ENCODE results near the gene ADK. TPM values are rescaled to one million over a fixed set of nuclear protein-coding genes. Genes with fewer than 3 reads are reported as not detected.

ADK gene
- polyA plus RNA-seq, 2 donors = 27.3 to 45.2 TPM

GRCh38 chr10:74156919-74157289 lies 5.9 kb downstream of the ADK start:
- 49 to 55% methylated on average over 2 of the region's 2 CpGs for WGBS, 2 donors
- no peaks in the 10 kb centered on the region for H3K27me3 ChIP-seq (ENCODE audit: control insufficient read depth in 1 of 2, insufficient read depth in 2 of 2, low read length in 2 of 2)
- H3K4me1 ChIP-seq (ENCODE audit: control insufficient read depth in 2 of 2, insufficient read depth in 2 of 2, low read length in 1 of 2) = peaks cover 2 to 3% of the 10 kb centered on the region in 2 donors
- H3K36me3 ChIP-seq (ENCODE audit: control insufficient read depth in 2 of 2, insufficient read depth in 2 of 2, low read length in 1 of 2) = no peaks in the 10 kb centered on the region
- H3K27ac ChIP-seq (ENCODE audit: low read depth in 2 of 2, low read length in 1 of 2) = no peak overlapping the region
- H3K9me3 ChIP-seq (ENCODE audit: control insufficient read depth in 2 of 2, insufficient read depth in 1 of 2, low read depth in 1 of 2, low read length in 1 of 2) = no peaks in the 10 kb centered on the region
- no peak overlapping the region for H3K4me3 ChIP-seq (ENCODE audit: low read depth in 1 of 2, low read length in 2 of 2)

GRCh38 chr10:74160013-74160412 lies 9.0 kb downstream of the ADK start:
- Histone ChIP-seq H3K36me3 (ENCODE audit: control insufficient read depth in 2 of 2, insufficient read depth in 2 of 2, low read length in 1 of 2) (no peaks in the 10 kb centered on the region), H3K9me3 (ENCODE audit: control insufficient read depth in 2 of 2, insufficient read depth in 1 of 2, low read depth in 1 of 2, low read length in 1 of 2) (no peaks in the 10 kb centered on the region), H3K27ac (ENCODE audit: low read depth in 2 of 2, low read length in 1 of 2) (no peak overlapping the region), H3K27me3 (ENCODE audit: control insufficient read depth in 1 of 2, insufficient read depth in 2 of 2, low read length in 2 of 2) (no peaks in the 10 kb centered on the region), H3K4me3 (ENCODE audit: low read depth in 1 of 2, low read length in 2 of 2) (no peak overlapping the region), H3K4me1 (ENCODE audit: control insufficient read depth in 2 of 2, insufficient read depth in 2 of 2, low read length in 1 of 2) (peaks cover 2 to 3% of the 10 kb centered on the region in 2 donors)
- 97 to 98% methylated on average over 3 of the region's 3 CpGs for WGBS, 2 donors

DNA sequence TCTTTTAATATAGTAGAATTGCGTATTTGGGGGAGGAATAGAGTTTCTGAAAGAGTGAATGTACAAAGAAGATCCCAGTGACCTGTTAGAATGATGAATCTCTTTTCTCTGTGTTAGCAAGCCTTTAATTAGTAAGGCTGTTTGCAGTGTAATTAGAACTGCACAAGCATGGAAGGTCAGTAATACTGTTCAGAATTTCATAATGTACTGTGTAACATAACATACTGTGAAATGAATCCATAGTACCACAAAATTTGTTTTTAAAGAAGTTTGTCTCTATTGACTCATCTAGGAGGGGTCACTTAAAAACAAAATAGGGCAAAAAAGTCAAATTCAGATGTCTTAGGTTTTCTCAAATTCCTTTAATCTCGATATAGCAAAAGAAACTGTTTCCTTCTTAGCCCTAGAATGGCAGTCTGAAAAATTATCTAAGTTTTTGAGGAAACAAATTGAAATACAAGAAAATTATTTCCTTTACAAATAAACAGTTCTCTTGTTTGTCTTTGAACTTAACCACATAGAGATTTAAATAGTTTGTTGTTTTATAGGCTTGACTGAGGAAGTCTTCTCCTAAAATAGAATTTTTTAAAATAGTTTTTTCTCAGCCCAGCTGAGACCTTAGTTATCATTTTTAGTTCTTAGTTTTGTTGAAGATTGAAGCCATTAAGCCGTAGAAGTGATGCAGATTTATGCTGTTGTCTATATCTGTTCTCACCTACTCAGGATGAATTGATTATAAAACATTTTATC lies 12.5 kb downstream of the ADK start:
- WGBS, 2 donors = 75 to 80% methylated on average over 3 of the region's 3 CpGs

DNA sequence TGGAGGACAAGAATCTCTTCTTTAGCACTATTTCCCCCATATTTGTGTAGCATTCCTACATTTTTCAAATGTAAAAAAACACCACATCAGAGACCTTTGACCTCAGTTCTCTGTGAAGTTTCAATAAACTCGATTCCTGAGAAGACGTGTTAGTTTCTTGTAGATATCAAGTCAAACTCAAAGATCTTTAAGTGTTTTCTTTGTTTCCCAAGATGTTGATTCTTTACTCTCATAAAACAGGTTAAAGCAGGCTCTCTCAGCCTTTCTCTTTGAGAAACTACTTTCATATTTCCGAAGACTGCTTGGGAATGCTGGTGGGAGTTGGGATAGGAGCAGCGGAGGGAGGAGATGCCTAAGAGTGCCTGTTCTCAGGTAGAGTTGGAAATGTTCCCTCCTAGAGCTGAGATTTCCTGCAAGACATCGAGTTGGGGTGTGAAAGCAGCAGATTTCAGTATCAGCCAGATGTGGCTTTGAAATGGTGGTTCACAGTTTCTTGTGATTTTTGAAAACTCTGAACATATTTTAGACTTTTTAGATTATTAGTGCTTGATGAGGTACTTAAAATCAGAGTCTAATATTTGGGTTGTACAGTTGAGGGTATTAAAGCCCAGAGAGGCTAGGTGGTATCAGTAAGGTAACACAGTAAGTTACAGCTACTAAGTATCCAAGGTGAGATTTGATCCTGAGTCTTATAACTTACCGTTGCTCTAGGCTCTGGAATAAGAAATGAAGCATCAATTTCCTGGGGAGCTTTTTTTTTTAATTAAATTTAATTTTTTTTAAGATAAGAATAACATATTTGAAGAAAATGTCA lies 13.9 kb downstream of the ADK start:
- Histone ChIP-seq H3K27ac (ENCODE audit: low read depth in 2 of 2, low read length in 1 of 2) (no peak overlapping the region), H3K9me3 (ENCODE audit: control insufficient read depth in 2 of 2, insufficient read depth in 1 of 2, low read depth in 1 of 2, low read length in 1 of 2) (no peaks in the 10 kb centered on the region), H3K4me1 (ENCODE audit: control insufficient read depth in 2 of 2, insufficient read depth in 2 of 2, low read length in 1 of 2) (peaks cover 2 to 3% of the 10 kb centered on the region in 2 donors), H3K36me3 (ENCODE audit: control insufficient read depth in 2 of 2, insufficient read depth in 2 of 2, low read length in 1 of 2) (no peaks in the 10 kb centered on the region), H3K4me3 (ENCODE audit: low read depth in 1 of 2, low read length in 2 of 2) (no peak overlapping the region), H3K27me3 (ENCODE audit: control insufficient read depth in 1 of 2, insufficient read depth in 2 of 2, low read length in 2 of 2) (no peaks in the 10 kb centered on the region)
- WGBS, 2 donors = 65 to 68% methylated on average over 6 of the region's 6 CpGs

More for the DNA sequence above, 12.5 kb downstream of the ADK start:
- H3K36me3 ChIP-seq (ENCODE audit: control insufficient read depth in 2 of 2, insufficient read depth in 2 of 2, low read length in 1 of 2) = no peaks in the 10 kb centered on the region
- no peaks in the 10 kb centered on the region for H3K9me3 ChIP-seq (ENCODE audit: control insufficient read depth in 2 of 2, insufficient read depth in 1 of 2, low read depth in 1 of 2, low read length in 1 of 2)
- H3K4me1 ChIP-seq (ENCODE audit: control insufficient read depth in 2 of 2, insufficient read depth in 2 of 2, low read length in 1 of 2) = peaks cover 2 to 3% of the 10 kb centered on the region in 2 donors
- no peak overlapping the region for H3K27ac ChIP-seq (ENCODE audit: low read depth in 2 of 2, low read length in 1 of 2)
- H3K27me3 ChIP-seq (ENCODE audit: control insufficient read depth in 1 of 2, insufficient read depth in 2 of 2, low read length in 2 of 2) = no peaks in the 10 kb centered on the region
- no peak overlapping the region for H3K4me3 ChIP-seq (ENCODE audit: low read depth in 1 of 2, low read length in 2 of 2)

DNA sequence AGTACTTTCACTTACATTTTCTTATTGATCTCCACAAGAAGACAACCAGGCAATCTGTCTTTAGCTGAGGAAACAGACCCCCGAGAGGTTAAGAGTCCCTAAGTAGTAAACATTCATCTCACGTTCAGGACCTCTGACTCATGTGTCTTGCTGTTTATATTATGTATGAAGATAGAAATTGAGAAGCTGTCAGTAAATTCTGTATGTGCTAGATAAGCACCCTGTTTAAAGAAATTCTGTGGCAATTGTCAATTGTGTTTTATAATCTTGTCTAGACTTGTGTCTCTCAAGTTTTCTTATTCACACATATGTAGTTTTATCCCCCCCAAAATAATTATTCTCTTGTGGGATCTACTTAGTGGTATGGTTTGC lies 14.5 kb downstream of the ADK start:
- no peak overlapping the region for H3K4me3 ChIP-seq (ENCODE audit: low read depth in 1 of 2, low read length in 2 of 2)
- H3K27me3 ChIP-seq (ENCODE audit: control insufficient read depth in 1 of 2, insufficient read depth in 2 of 2, low read length in 2 of 2) = no peaks in the 10 kb centered on the region
- peaks cover 0 to under 1% of the 10 kb centered on the region in 2 donors for H3K4me1 ChIP-seq (ENCODE audit: control insufficient read depth in 2 of 2, insufficient read depth in 2 of 2, low read length in 1 of 2)
- no peak overlapping the region for H3K27ac ChIP-seq (ENCODE audit: low read depth in 2 of 2, low read length in 1 of 2)
- no peaks in the 10 kb centered on the region for H3K9me3 ChIP-seq (ENCODE audit: control insufficient read depth in 2 of 2, insufficient read depth in 1 of 2, low read depth in 1 of 2, low read length in 1 of 2)
- 47 to 50% methylated on average over 2 of the region's 2 CpGs for whole genome bisulfite sequencing, 2 donors
- H3K36me3 ChIP-seq (ENCODE audit: control insufficient read depth in 2 of 2, insufficient read depth in 2 of 2, low read length in 1 of 2) = no peaks in the 10 kb centered on the region

DNA sequence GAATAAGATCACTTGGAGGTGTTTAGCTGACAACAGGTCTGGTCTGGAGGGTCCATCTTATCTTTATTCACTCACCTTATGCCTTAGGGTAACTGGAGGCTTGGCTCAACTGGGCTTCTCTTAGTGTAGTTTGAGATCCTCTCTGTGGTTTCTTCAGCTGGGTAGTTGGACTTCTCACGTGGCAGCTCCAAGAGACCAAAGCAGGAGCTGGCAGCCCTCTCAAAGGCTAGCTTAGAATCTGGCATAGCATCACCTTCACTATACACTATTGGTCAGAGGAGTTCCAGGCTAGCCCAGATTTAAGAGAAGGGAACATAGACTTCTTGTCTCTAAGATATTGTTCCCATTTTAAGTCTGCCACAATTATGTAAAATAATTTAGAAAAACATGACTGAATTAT lies 16.4 kb downstream of the ADK start:
- no peaks in the 10 kb centered on the region for H3K4me1 ChIP-seq (ENCODE audit: control insufficient read depth in 2 of 2, insufficient read depth in 2 of 2, low read length in 1 of 2)
- H3K4me3 ChIP-seq (ENCODE audit: low read depth in 1 of 2, low read length in 2 of 2) = no peak overlapping the region
- no peaks in the 10 kb centered on the region for H3K36me3 ChIP-seq (ENCODE audit: control insufficient read depth in 2 of 2, insufficient read depth in 2 of 2, low read length in 1 of 2)
- no peaks in the 10 kb centered on the region for H3K27me3 ChIP-seq (ENCODE audit: control insufficient read depth in 1 of 2, insufficient read depth in 2 of 2, low read length in 2 of 2)
- no peak overlapping the region for H3K27ac ChIP-seq (ENCODE audit: low read depth in 2 of 2, low read length in 1 of 2)
- H3K9me3 ChIP-seq (ENCODE audit: control insufficient read depth in 2 of 2, insufficient read depth in 1 of 2, low read depth in 1 of 2, low read length in 1 of 2) = no peaks in the 10 kb centered on the region
- 50 to 54% methylated on average over 1 of the region's 1 CpG for WGBS, 2 donors

- no peaks in the 10 kb centered on the region for H3K36me3 ChIP-seq (ENCODE audit: control insufficient read depth in 2 of 2, insufficient read depth in 2 of 2, low read length in 1 of 2)
- no peak overlapping the region for H3K27ac ChIP-seq (ENCODE audit: low read depth in 2 of 2, low read length in 1 of 2)
- no peaks in the 10 kb centered on the region for H3K27me3 ChIP-seq (ENCODE audit: control insufficient read depth in 1 of 2, insufficient read depth in 2 of 2, low read length in 2 of 2)
- 88 to 93% methylated on average over 2 of the region's 2 CpGs for WGBS, 2 donors
- no peaks in the 10 kb centered on the region for H3K9me3 ChIP-seq (ENCODE audit: control insufficient read depth in 2 of 2, insufficient read depth in 1 of 2, low read depth in 1 of 2, low read length in 1 of 2)
- no peak overlapping the region for H3K4me3 ChIP-seq (ENCODE audit: low read depth in 1 of 2, low read length in 2 of 2)
- H3K4me1 ChIP-seq (ENCODE audit: control insufficient read depth in 2 of 2, insufficient read depth in 2 of 2, low read length in 1 of 2) = no peaks in the 10 kb centered on the region
Observed at GRCh38 chr10:74171625-74172024, 20.6 kb downstream of the ADK start.

DNA sequence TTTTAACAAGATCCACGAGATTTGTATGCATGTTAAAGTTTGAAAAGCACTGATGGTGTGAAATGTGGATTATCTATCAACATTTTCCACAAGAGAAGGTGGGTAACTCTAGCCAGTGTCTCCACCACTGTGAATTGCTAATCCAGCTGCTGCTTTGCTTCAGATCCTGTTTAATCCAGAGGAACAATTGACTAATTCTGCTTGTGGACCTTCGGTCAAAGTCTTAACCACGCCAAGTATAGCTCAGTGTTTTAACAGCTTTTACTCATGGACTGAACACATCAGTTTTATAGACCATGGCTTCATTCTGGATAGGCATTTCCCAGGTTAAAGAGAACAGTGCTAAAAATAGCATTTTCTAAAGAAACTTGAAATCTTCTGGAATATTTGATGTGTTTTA lies 23.5 kb downstream of the ADK start:
- no peaks in the 10 kb centered on the region for H3K9me3 ChIP-seq (ENCODE audit: control insufficient read depth in 2 of 2, insufficient read depth in 1 of 2, low read depth in 1 of 2, low read length in 1 of 2)
- WGBS, 2 donors = 53 to 55% methylated on average over 3 of the region's 3 CpGs
- H3K36me3 ChIP-seq (ENCODE audit: control insufficient read depth in 2 of 2, insufficient read depth in 2 of 2, low read length in 1 of 2) = no peaks in the 10 kb centered on the region
- no peak overlapping the region for H3K27ac ChIP-seq (ENCODE audit: low read depth in 2 of 2, low read length in 1 of 2)
- no peaks in the 10 kb centered on the region for H3K4me1 ChIP-seq (ENCODE audit: control insufficient read depth in 2 of 2, insufficient read depth in 2 of 2, low read length in 1 of 2)
- H3K27me3 ChIP-seq (ENCODE audit: control insufficient read depth in 1 of 2, insufficient read depth in 2 of 2, low read length in 2 of 2) = no peaks in the 10 kb centered on the region
- H3K4me3 ChIP-seq (ENCODE audit: low read depth in 1 of 2, low read length in 2 of 2) = no peak overlapping the region

DNA sequence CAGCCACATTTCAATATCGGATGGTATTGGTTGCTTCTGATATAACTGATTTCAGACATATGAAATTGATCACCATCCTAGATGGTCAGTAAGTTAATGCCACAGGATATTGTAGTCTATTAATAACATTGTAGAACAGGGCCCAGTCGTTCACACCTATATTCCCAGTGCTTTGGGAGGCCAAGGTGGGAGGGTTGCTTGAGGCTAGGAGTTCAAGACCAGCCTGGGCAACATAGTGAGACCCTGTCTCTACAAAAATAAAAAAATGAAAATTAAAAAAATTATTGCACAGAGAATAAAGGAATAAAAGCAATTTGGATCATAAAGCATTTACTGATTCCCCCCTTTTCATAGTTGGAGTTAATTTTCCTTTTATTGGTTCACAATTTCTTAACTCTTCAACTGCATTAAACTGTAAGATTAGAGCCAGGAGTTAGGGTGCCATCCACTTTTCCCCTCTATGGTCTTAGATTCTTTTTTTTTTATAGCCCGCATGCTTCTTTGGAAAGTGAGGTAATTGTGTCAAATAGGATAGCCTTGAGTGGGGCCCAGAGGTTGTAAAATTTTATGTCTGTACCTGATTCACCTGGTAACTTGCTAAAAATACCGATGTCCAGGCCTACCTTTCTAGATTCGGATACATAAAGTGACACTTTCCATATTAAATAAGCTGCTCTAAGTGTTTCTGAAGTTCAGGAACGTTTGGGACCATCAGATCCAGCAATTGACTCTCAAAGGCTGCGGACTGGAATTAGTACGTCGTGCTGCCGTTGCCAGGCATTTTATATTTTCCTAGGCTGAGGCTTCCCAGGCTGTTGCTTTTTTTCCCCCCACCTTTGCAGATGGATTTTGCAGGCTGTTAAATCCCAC lies 24.7 kb downstream of the ADK start:
- Histone ChIP-seq H3K36me3 (ENCODE audit: control insufficient read depth in 2 of 2, insufficient read depth in 2 of 2, low read length in 1 of 2) (no peaks in the 10 kb centered on the region), H3K27ac (ENCODE audit: low read depth in 2 of 2, low read length in 1 of 2) (peak overlapping the region; percentile 91 to 96)
- 25 to 26% methylated on average over 10 of the region's 10 CpGs for WGBS, 2 donors

More for the DNA sequence above, 24.7 kb downstream of the ADK start:
- H3K27me3 ChIP-seq (ENCODE audit: control insufficient read depth in 1 of 2, insufficient read depth in 2 of 2, low read length in 2 of 2) = no peaks in the 10 kb centered on the region
- H3K9me3 ChIP-seq (ENCODE audit: control insufficient read depth in 2 of 2, insufficient read depth in 1 of 2, low read depth in 1 of 2, low read length in 1 of 2) = no peaks in the 10 kb centered on the region
- no peaks in the 10 kb centered on the region for H3K4me1 ChIP-seq (ENCODE audit: control insufficient read depth in 2 of 2, insufficient read depth in 2 of 2, low read length in 1 of 2)
- H3K4me3 ChIP-seq (ENCODE audit: low read depth in 1 of 2, low read length in 2 of 2) = peak overlapping the region; percentile 71 to 73
